Gastroesophageal sphincter (tissue), 3 donors: ENCODE results near the gene COA6.

ENCODE experiments used
- EP300 ChIP-seq: sonication (generic); formaldehyde crosslinking; IDR thresholded peaks from one replicate; pipeline ENCODE4 v1.6.1; 2017; ENCODE audit warnings: antibody characterized with exemption, mild to moderate bottlenecking
- POLR2A ChIP-seq, 2 donors: fragments of 450-650 bp; IDR thresholded peaks; one replicate each; pipeline ENCODE4 v1.6.1; 2017; ENCODE audit warnings: antibody characterized with exemption in 2 of 2, mild to moderate bottlenecking in 2 of 2, moderate library complexity in 1 of 2
- POLR2AphosphoS5 ChIP-seq: sonication (generic); formaldehyde crosslinking; IDR thresholded peaks from one replicate; pipeline ENCODE4 v1.6.1; 2017; ENCODE audit warnings: antibody characterized with exemption
- TF ChIP-seq, protein P1 (sequence below), 4 experiments: fragments of 200-600 bp in 2 of 4; fragments of 450-650 bp in 2 of 4; sonication (generic) in 1 of 4; IDR thresholded peaks; one replicate each; pipeline ENCODE4 v1.5.1; 2017 to 2019; ENCODE audit warnings: antibody characterized with exemption in 4 of 4, mild to moderate bottlenecking in 2 of 4, moderate library complexity in 2 of 4

DNA sequence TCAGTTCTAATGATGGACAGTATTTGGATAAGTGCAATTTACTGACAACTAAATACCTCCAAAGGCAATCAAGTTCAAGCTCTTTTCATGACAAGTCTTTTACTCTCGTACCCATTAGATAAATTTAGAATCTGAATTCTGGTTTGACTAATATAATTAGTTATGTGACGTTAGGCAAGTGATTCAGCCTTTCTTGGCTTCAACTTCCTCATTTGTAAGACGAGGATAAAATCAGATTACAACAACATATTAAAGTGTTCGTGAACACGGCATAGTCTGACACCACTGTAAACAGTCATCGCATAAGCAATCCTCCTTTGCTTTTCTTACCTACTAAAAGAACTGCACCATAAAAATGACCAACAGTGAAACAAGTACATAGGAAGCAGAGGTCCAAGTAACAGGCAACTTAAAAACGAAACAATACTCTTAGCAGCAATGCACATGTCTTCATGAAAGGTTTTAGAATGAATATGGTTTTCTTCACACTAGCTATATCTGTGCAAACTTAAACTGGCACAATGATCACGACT lies 25.7 kb downstream of the COA6 start:
- TF ChIP-seq POLR2A (IDR thresholded peaks at IDR 0.05) (no peak), POLR2AphosphoS5 (no peak), EP300 (no peak)
- TF ChIP-seq, protein P1, sequence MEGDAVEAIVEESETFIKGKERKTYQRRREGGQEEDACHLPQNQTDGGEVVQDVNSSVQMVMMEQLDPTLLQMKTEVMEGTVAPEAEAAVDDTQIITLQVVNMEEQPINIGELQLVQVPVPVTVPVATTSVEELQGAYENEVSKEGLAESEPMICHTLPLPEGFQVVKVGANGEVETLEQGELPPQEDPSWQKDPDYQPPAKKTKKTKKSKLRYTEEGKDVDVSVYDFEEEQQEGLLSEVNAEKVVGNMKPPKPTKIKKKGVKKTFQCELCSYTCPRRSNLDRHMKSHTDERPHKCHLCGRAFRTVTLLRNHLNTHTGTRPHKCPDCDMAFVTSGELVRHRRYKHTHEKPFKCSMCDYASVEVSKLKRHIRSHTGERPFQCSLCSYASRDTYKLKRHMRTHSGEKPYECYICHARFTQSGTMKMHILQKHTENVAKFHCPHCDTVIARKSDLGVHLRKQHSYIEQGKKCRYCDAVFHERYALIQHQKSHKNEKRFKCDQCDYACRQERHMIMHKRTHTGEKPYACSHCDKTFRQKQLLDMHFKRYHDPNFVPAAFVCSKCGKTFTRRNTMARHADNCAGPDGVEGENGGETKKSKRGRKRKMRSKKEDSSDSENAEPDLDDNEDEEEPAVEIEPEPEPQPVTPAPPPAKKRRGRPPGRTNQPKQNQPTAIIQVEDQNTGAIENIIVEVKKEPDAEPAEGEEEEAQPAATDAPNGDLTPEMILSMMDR (IDR thresholded peaks at IDR 0.05) = no peak
